HepG2 (cell line): Measurements from ENCODE around the gene ATXN7L3. TPM values are rescaled to one million over a fixed set of nuclear protein-coding genes. Genes with fewer than 3 reads are reported as not detected.

Experiments used
- MAFK ChIP-seq, 2 experiments: IDR thresholded peaks in 1 of 2; conservative IDR thresholded peaks in 1 of 2; 2 replicates each; pipeline ENCODE4 v1.6.1; 2011; ENCODE audit warnings: improper control_type of control experiment in 2 of 2, low read length in 2 of 2
- PITX1 ChIP-seq: sonication (generic); formaldehyde crosslinking; IDR thresholded peaks from 2 replicates; pipeline ENCODE4 v1.5.1; 2020; ENCODE audit warnings: mild to moderate bottlenecking, missing genetic modification reagents
- SETDB1 ChIP-seq: sonication (generic); formaldehyde crosslinking; IDR thresholded peaks from 2 replicates; pipeline ENCODE4 v1.5.1; 2020; ENCODE audit warnings: missing genetic modification reagents, mild to moderate bottlenecking, borderline replicate concordance
- SMARCC2 ChIP-seq: fragments of 450-650 bp; IDR thresholded peaks from 2 replicates; pipeline ENCODE4 v1.6.1; 2017; ENCODE audit warnings: antibody characterized with exemption, mild to moderate bottlenecking
- U2AF2 ChIP-seq: fragments of 200-400 bp; formaldehyde crosslinking; IDR thresholded peaks from 2 replicates; pipeline ENCODE4 v1.6.1; 2017; ENCODE audit warnings: low read depth, mild to moderate bottlenecking, low read length
- YEATS4 ChIP-seq: sonication (generic); formaldehyde crosslinking; IDR thresholded peaks from 2 replicates; pipeline ENCODE4 v1.4.0; 2020; ENCODE audit warnings: missing genetic modification reagents, borderline replicate concordance
- ZKSCAN5 ChIP-seq: sonication (generic); formaldehyde crosslinking; IDR thresholded peaks from 2 replicates; pipeline ENCODE4 v1.5.1; 2020; ENCODE audit warnings: mild to moderate bottlenecking, missing genetic modification reagents
- ZNF10 ChIP-seq: sonication (generic); formaldehyde crosslinking; IDR thresholded peaks from 2 replicates; pipeline ENCODE4 v1.4.0; 2020; ENCODE audit warnings: mild to moderate bottlenecking, low read depth, missing genetic modification reagents, borderline replicate concordance
- ZNF138 ChIP-seq: sonication (generic); formaldehyde crosslinking; IDR thresholded peaks from 2 replicates; pipeline ENCODE4 v1.5.0; 2020; ENCODE audit warnings: mild to moderate bottlenecking, low read depth, missing genetic modification reagents
- ZNF225 ChIP-seq: sonication (generic); formaldehyde crosslinking; IDR thresholded peaks from 2 replicates; pipeline ENCODE4 v1.4.0; 2020; ENCODE audit warnings: mild to moderate bottlenecking, missing genetic modification reagents
- ZNF274 ChIP-seq: sonication (generic); formaldehyde crosslinking; IDR thresholded peaks from 2 replicates; pipeline ENCODE4 v1.5.1; 2020; ENCODE audit warnings: mild to moderate bottlenecking, missing genetic modification reagents
- ZNF567 ChIP-seq: sonication (generic); formaldehyde crosslinking; IDR thresholded peaks from 2 replicates; pipeline ENCODE4 v1.8.1; 2023; ENCODE audit warnings: mild to moderate bottlenecking, missing genetic modification reagents, borderline replicate concordance
- ZNF674 ChIP-seq: sonication (generic); formaldehyde crosslinking; IDR thresholded peaks from 2 replicates; pipeline ENCODE4 v1.5.0; 2020; ENCODE audit warnings: low read depth, mild to moderate bottlenecking, missing genetic modification reagents
- ZNF713 ChIP-seq: sonication (generic); formaldehyde crosslinking; IDR thresholded peaks from 2 replicates; pipeline ENCODE4 v1.4.0; 2020; ENCODE audit warnings: mild to moderate bottlenecking, missing genetic modification reagents
- ZZZ3 ChIP-seq: sonication (generic); formaldehyde crosslinking; IDR thresholded peaks from 2 replicates; pipeline ENCODE4 v1.4.0; 2020; ENCODE audit warnings: missing genetic modification reagents, mild to moderate bottlenecking, borderline replicate concordance
- polyA plus RNA-seq, 8 experiments: library from polyadenylated mRNA; depleted of rRNA in 3 of 8; stranded (reverse) in 7 of 8; unstranded in 1 of 8; fragments of >200 nt; fragmentation: Illumina TruSeq in 4 of 8; extraction: Trizol in 4 of 8; gene quantifications; 2 replicates each; pipeline versions ENCODE4 v1.2.1 to v1.2.3, GENCODE V29; 2011 to 2016; ENCODE audit warnings: low read depth in 4 of 8, missing spikeins in 1 of 8, mixed read lengths in 1 of 8; ENCODE audit not compliant: insufficient read depth in 1 of 8
- total RNA-seq, 5 experiments: library from RNA; depleted of rRNA; stranded (reverse); fragments of >200 nt; fragmentation: Illumina TruSeq; extraction: Trizol; gene quantifications; 2 replicates each; pipeline ENCODE4 v1.2.3, GENCODE V29; 2016; ENCODE audit warnings: low read depth in 1 of 5
- TF ChIP-seq, protein P1 (sequence below): sonication (generic); formaldehyde crosslinking; IDR thresholded peaks from 2 replicates; pipeline ENCODE4 v1.4.0; 2020; ENCODE audit warnings: low read depth, mild to moderate bottlenecking, missing genetic modification reagents
- TF ChIP-seq, protein P2 (sequence below): sonication (generic); formaldehyde crosslinking; IDR thresholded peaks from 2 replicates; pipeline ENCODE4 v1.5.0; 2020; ENCODE audit warnings: missing genetic modification reagents, mild to moderate bottlenecking, borderline replicate concordance
- TF ChIP-seq, protein P3 (sequence below): sonication (generic); formaldehyde crosslinking; IDR thresholded peaks from 2 replicates; pipeline ENCODE4 v1.5.0; 2020; ENCODE audit warnings: missing genetic modification reagents
- TF ChIP-seq, protein P4 (sequence below): sonication (generic); formaldehyde crosslinking; IDR thresholded peaks from 2 replicates; pipeline ENCODE4 v1.8.1; 2023; ENCODE audit warnings: mild to moderate bottlenecking, missing genetic modification reagents
- TF ChIP-seq, protein P5 (sequence below): sonication (generic); formaldehyde crosslinking; IDR thresholded peaks from 2 replicates; pipeline ENCODE4 v1.8.0; 2022; ENCODE audit warnings: low read depth, missing genetic modification reagents

Gene ATXN7L3
- total and polyA plus RNA-seq, 2 of the 13 experiments (the other 11 are each of a cell fraction or from before 2014, with no cell fraction given) = 44.5 to 59.1 TPM

DNA sequence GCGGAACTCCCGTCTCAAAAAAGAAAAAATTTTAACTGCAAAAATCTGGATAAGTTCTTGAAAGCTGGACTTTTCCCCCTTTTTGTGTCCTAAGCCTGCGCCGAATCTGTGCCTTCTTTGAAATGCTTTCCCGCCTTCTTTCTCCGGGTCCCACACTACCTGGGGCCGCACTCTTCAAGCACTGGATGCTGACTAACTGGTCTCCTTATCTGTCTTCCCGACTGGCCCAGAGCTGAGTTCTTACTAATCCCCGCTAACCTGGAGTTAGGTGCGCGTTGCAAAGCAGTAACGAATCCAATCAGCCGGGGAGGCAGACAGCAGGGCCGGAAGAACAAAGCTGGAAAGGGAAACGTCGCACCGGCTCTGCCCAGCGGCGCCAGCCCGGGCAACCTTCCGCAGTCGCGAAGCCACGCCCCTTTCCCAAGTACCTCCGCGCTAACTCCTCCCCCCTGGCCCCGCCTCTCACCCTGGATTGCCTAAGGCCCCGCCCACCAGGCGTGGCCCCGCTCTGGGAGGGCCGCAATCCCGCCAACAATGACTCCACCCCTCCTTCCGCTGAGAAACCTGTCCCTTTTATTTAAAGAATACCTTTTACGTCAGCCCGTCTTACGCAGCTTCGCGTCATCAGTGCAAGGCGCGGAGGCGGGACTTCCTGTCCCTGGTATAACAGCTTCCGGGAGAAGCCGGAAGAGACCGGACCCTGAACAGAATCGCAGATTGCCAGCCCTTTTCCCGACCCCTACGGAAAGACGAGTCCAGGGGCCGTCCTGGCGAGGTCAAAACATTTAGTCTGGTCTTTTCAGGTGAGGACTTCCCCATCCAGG lies 13.2 kb downstream of the ATXN7L3 start, which contains the start of gene TMUB2 (continued):
- TF ChIP-seq ZNF713 (CRISPR knock-in tag) (no peak), ZKSCAN5 (CRISPR knock-in tag) (no peak), YEATS4 (CRISPR knock-in tag) (peak; percentile 64; the same call in 1 of the 2 replicates), ZNF138 (no peak), ZZZ3 (peak; percentile 49; the same call in 1 of the 2 replicates), MAFK (conservative IDR thresholded peaks at IDR 0.05 in 1 of 2, IDR thresholded peaks at IDR 0.05 in 1 of 2; ENCODE audit: low read length in 2 of 2) (0 out of 4 replicates have a peak, but pooled peaks of 1 of the 2 experiments have one; percentile 0), U2AF2 (no peak), ZNF274 (CRISPR knock-in tag) (peak; percentile 25; the same call in 1 of the 2 replicates), ZNF10 (CRISPR knock-in tag) (no peak), PITX1 (CRISPR knock-in tag) (no peak; the same call in 1 of the 2 replicates), ZNF567 (CRISPR knock-in tag) (no peak; the same call in 1 of the 2 replicates), SMARCC2 (no peak), ZNF225 (CRISPR knock-in tag) (0 out of 2 replicates have a peak, but pooled peaks have one; percentile 18), ZNF674 (CRISPR knock-in tag) (no peak), SETDB1 (CRISPR knock-in tag) (no peak)
- TF ChIP-seq, protein P1, sequence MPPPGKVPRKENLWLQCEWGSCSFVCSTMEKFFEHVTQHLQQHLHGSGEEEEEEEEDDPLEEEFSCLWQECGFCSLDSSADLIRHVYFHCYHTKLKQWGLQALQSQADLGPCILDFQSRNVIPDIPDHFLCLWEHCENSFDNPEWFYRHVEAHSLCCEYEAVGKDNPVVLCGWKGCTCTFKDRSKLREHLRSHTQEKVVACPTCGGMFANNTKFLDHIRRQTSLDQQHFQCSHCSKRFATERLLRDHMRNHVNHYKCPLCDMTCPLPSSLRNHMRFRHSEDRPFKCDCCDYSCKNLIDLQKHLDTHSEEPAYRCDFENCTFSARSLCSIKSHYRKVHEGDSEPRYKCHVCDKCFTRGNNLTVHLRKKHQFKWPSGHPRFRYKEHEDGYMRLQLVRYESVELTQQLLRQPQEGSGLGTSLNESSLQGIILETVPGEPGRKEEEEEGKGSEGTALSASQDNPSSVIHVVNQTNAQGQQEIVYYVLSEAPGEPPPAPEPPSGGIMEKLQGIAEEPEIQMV = 0 out of 2 replicates have a peak, but pooled peaks have one; percentile 6
- TF ChIP-seq, protein P2, sequence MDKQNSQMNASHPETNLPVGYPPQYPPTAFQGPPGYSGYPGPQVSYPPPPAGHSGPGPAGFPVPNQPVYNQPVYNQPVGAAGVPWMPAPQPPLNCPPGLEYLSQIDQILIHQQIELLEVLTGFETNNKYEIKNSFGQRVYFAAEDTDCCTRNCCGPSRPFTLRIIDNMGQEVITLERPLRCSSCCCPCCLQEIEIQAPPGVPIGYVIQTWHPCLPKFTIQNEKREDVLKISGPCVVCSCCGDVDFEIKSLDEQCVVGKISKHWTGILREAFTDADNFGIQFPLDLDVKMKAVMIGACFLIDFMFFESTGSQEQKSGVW (CRISPR knock-in tag) = no peak
- TF ChIP-seq, protein P3, sequence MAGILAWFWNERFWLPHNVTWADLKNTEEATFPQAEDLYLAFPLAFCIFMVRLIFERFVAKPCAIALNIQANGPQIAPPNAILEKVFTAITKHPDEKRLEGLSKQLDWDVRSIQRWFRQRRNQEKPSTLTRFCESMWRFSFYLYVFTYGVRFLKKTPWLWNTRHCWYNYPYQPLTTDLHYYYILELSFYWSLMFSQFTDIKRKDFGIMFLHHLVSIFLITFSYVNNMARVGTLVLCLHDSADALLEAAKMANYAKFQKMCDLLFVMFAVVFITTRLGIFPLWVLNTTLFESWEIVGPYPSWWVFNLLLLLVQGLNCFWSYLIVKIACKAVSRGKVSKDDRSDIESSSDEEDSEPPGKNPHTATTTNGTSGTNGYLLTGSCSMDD (CRISPR knock-in tag) = peak; percentile 71; the same call in 1 of the 2 replicates
- TF ChIP-seq, protein P4, sequence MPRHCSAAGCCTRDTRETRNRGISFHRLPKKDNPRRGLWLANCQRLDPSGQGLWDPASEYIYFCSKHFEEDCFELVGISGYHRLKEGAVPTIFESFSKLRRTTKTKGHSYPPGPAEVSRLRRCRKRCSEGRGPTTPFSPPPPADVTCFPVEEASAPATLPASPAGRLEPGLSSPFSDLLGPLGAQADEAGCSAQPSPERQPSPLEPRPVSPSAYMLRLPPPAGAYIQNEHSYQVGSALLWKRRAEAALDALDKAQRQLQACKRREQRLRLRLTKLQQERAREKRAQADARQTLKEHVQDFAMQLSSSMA (CRISPR knock-in tag) = no peak
- TF ChIP-seq, protein P5, sequence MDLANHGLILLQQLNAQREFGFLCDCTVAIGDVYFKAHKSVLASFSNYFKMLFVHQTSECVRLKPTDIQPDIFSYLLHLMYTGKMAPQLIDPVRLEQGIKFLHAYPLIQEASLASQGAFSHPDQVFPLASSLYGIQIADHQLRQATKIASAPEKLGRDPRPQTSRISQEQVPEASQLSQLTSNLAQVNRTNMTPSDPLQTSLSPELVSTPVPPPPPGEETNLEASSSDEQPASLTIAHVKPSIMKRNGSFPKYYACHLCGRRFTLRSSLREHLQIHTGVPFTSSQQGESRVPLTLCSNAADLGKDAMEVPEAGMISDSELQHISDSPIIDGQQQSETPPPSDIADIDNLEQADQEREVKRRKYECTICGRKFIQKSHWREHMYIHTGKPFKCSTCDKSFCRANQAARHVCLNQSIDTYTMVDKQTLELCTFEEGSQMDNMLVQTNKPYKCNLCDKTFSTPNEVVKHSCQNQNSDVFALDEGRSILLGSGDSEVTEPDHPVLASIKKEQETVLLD (CRISPR knock-in tag) = peak; percentile 87
